ENCODE results near the gene MYL7. TPM values are rescaled to one million over a fixed set of nuclear protein-coding genes. Genes with fewer than 3 reads are reported as not detected.

MYL7 gene
- total RNA-seq, 4 donors from 2014 or later: not detected

- Histone ChIP-seq H3K4me1 (no peaks in the 10 kb centered on the region), H3K4me3 (replicated peaks in 1 of 3) (no peak overlapping the region), H3K27ac (no peak overlapping the region), H3K9me3 (no peaks in the 10 kb centered on the region), H3K36me3 (no peaks in the 10 kb centered on the region), H3K27me3 (no peaks in the 10 kb centered on the region)
- no peak for DNase-seq
- WGBS, 2 donors: 56 to 66% methylated on average over 2 of the region's 2 CpGs
- intact Hi-C loops (cut with DNase I): no loop called here
- TF ChIP-seq POLR2A (IDR thresholded peaks at IDR 0.05) (no peak), CTCF (IDR thresholded peaks at IDR 0.05) (no peak)
These were observed 42.3 kb upstream of the MYL7 start for GRCh38 chr7:44183386-44183785.

GRCh38 chr7:44182827-44183226, 41.7 kb upstream of the MYL7 start:
- TF ChIP-seq CTCF (IDR thresholded peaks at IDR 0.05) (no peak), POLR2A (IDR thresholded peaks at IDR 0.05) (no peak)
- DNase-seq: no peak
- no peak overlapping the region for H3K27ac ChIP-seq
- no peaks in the 10 kb centered on the region for H3K4me1 ChIP-seq
- H3K4me3 ChIP-seq (replicated peaks in 1 of 3): no peak overlapping the region
- no peaks in the 10 kb centered on the region for H3K27me3 ChIP-seq
- no peaks in the 10 kb centered on the region for H3K36me3 ChIP-seq
- intact Hi-C loops (cut with DNase I): no loop called here
- no peaks in the 10 kb centered on the region for H3K9me3 ChIP-seq
- WGBS, 2 donors: 93 to 97% methylated on average over 4 to 5 of the region's 5 CpGs

GRCh38 chr7:44180631-44181030, 39.5 kb upstream of the MYL7 start:
- no peaks in the 10 kb centered on the region for H3K27me3 ChIP-seq
- no peak overlapping the region for H3K27ac ChIP-seq
- H3K9me3 ChIP-seq: no peaks in the 10 kb centered on the region
- H3K4me1 ChIP-seq: no peaks in the 10 kb centered on the region
- intact Hi-C loops (cut with DNase I): no loop called here
- H3K4me3 ChIP-seq (replicated peaks in 1 of 3): no peak overlapping the region
- 75% methylated on average over 3 of the region's 3 CpGs for WGBS, 2 donors
- DNase-seq: no peak
- TF ChIP-seq POLR2A (IDR thresholded peaks at IDR 0.05) (no peak), CTCF (IDR thresholded peaks at IDR 0.05) (no peak)
- no peaks in the 10 kb centered on the region for H3K36me3 ChIP-seq

GRCh38 chr7:44177570-44178131, 36.5 kb upstream of the MYL7 start:
- no peaks in the 10 kb centered on the region for H3K27me3 ChIP-seq
- no peak overlapping the region for H3K4me3 ChIP-seq (replicated peaks in 1 of 3)
- TF ChIP-seq CTCF (IDR thresholded peaks at IDR 0.05): no peak
- TF ChIP-seq POLR2A (IDR thresholded peaks at IDR 0.05): no peak
- no peak for DNase-seq
- H3K9me3 ChIP-seq: no peaks in the 10 kb centered on the region
- no peak overlapping the region for H3K27ac ChIP-seq
- 69 to 87% methylated on average over 3 to 4 of the region's 4 CpGs for WGBS, 2 donors
- no peaks in the 10 kb centered on the region for H3K36me3 ChIP-seq
- intact Hi-C loops (cut with DNase I): no loop called here
- H3K4me1 ChIP-seq: no peaks in the 10 kb centered on the region

GRCh38 chr7:44176486-44176885, 35.4 kb upstream of the MYL7 start:
- H3K36me3 ChIP-seq: no peaks in the 10 kb centered on the region
- H3K4me3 ChIP-seq (replicated peaks in 1 of 3): no peak overlapping the region
- no peaks in the 10 kb centered on the region for H3K4me1 ChIP-seq
- DNase-seq: no peak
- no peaks in the 10 kb centered on the region for H3K27me3 ChIP-seq
- intact Hi-C loops (cut with DNase I): no loop called here
- TF ChIP-seq POLR2A (IDR thresholded peaks at IDR 0.05) (no peak), CTCF (IDR thresholded peaks at IDR 0.05) (no peak)
- H3K9me3 ChIP-seq: no peaks in the 10 kb centered on the region
- WGBS, 2 donors: 65 to 79% methylated on average over 5 to 7 of the region's 7 CpGs
- H3K27ac ChIP-seq: no peak overlapping the region

All from thyroid gland (tissue), 4 donors.